Tibial nerve (tissue), 4 donors: ENCODE data around the gene DNAH3.

Experiments used
- CTCF ChIP-seq, 5 experiments: fragments of 200-600 bp in 3 of 5; fragments of 450-650 bp in 2 of 5; sonication (generic) in 3 of 5; IDR thresholded peaks; one replicate each; pipeline ENCODE4 v1.5.1; 2016 to 2019; ENCODE audit warnings: antibody characterized with exemption in 5 of 5, mild to moderate bottlenecking in 3 of 5, moderate library complexity in 2 of 5
- EP300 ChIP-seq, 2 donors: sonication (generic); formaldehyde crosslinking; IDR thresholded peaks; one replicate each; pipeline ENCODE4 v1.6.1; 2017; ENCODE audit warnings: antibody characterized with exemption in 2 of 2, mild to moderate bottlenecking in 1 of 2
- POLR2A ChIP-seq, 2 donors: fragments of 450-650 bp; IDR thresholded peaks; one replicate each; pipeline ENCODE4 v1.6.1; 2017; ENCODE audit warnings: antibody characterized with exemption in 2 of 2, mild to moderate bottlenecking in 2 of 2, moderate library complexity in 2 of 2

GRCh38 chr16:21179983-21180365 lies 29.3 kb upstream of the DNAH3 start:
- TF ChIP-seq CTCF (IDR thresholded peaks at IDR 0.05) (no peak), EP300 (IDR thresholded peaks at IDR 0.05) (no peak), POLR2A (IDR thresholded peaks at IDR 0.05) (no peak)
